IMR-90 (cell line): ENCODE data around the gene OPCML.

ENCODE experiments used
- CEBPB ChIP-seq: IDR thresholded peaks from 2 replicates; pipeline ENCODE4 v1.6.1; 2012; ENCODE audit warnings: low read depth, low read length, improper control_type of control experiment
- CTCF ChIP-seq: conservative IDR thresholded peaks from 2 replicates; pipeline ENCODE4 v1.5.1; 2012; ENCODE audit warnings: mild to moderate bottlenecking, low read depth, low read length, improper control_type of control experiment
- ELK1 ChIP-seq: fragments of 150-350 bp; IDR thresholded peaks from 2 replicates; pipeline ENCODE4 v1.6.1; 2016; ENCODE audit warnings: low read depth, mild to moderate bottlenecking, low read length, moderate library complexity, borderline replicate concordance
- MAFK ChIP-seq: IDR thresholded peaks from 2 replicates; pipeline ENCODE4 v1.6.1; 2012; ENCODE audit warnings: low read depth, low read length, improper control_type of control experiment
- MXI1 ChIP-seq: IDR thresholded peaks from 2 replicates; pipeline ENCODE4 v1.6.1; 2012; ENCODE audit warnings: low read depth, mild to moderate bottlenecking, low read length, moderate library complexity, borderline replicate concordance
- NFE2L2 ChIP-seq: fragments of 150-350 bp; IDR thresholded peaks from 2 replicates; pipeline ENCODE4 v1.6.1; 2016; ENCODE audit warnings: low read depth, mild to moderate bottlenecking, low read length
- POLR2A ChIP-seq: IDR thresholded peaks from 2 replicates; pipeline ENCODE4 v1.6.1; 2012; ENCODE audit warnings: mild to moderate bottlenecking, low read depth, low read length
- RAD21 ChIP-seq: IDR thresholded peaks from 2 replicates; pipeline ENCODE4 v1.6.1; 2012; ENCODE audit warnings: low read length, improper control_type of control experiment
- RCOR1 ChIP-seq: IDR thresholded peaks from 2 replicates; pipeline ENCODE4 v1.6.1; 2012; ENCODE audit warnings: mild to moderate bottlenecking, low read length, improper control_type of control experiment; ENCODE audit not compliant: insufficient replicate concordance
- RFX5 ChIP-seq: IDR thresholded peaks from 2 replicates; pipeline ENCODE4 v1.8.0; 2012; ENCODE audit warnings: low read depth, mild to moderate bottlenecking, low read length, moderate library complexity
- SMC3 ChIP-seq: fragments of 150-350 bp; IDR thresholded peaks from 2 replicates; pipeline ENCODE4 v1.6.1; 2016; ENCODE audit warnings: low read depth, mild to moderate bottlenecking, antibody characterized with exemption, low read length, moderate library complexity
- USF2 ChIP-seq: fragments of 150-350 bp; IDR thresholded peaks from 2 replicates; pipeline ENCODE4 v1.6.1; 2017; ENCODE audit warnings: mild to moderate bottlenecking, antibody characterized with exemption, low read length, low read depth

- TF ChIP-seq POLR2A (no peak), CTCF (no peak), MXI1 (no peak), USF2 (no peak), SMC3 (no peak), CEBPB (no peak), RAD21 (no peak), ELK1 (no peak), RFX5 (no peak), MAFK (no peak), RCOR1 (no peak), NFE2L2 (no peak)
Observed at GRCh38 chr11:133232665-133233064, 299.6 kb downstream of the OPCML start.
